Activated CD8-positive, alpha-beta memory T cell treated with anti-CD3 and anti-CD28 coated beads, Interleukin-2, amount 50 U/mL, for 1 hour (primary cell): Measurements from ENCODE around the gene TIGAR.

Experiments used
- DNase-seq: peaks from one replicate; pipeline ENCODE4 v3.0.0-alpha.2; 2020; ENCODE audit errors: extremely low read depth

TIGAR gene

DNA sequence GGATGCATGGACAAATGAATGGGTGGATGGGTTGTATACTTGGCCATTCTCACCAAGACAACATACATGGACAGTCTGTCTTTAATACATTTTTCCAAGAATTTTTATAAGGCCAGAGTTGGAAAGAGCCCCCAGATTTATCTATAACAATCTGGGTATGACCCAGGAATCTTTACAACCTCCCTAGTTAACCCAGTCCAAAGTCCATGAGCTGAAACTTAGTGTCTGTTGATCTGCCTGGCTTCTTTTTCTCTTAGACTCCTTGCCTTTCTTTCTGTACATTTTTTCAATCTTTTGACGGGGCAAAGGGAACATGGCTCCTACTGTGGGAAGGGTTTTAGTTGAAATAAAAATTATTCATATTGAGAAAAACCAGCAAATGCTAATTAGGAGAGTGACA, 57.8 kb downstream of the TIGAR start:
- DNase-seq = no peak

DNA sequence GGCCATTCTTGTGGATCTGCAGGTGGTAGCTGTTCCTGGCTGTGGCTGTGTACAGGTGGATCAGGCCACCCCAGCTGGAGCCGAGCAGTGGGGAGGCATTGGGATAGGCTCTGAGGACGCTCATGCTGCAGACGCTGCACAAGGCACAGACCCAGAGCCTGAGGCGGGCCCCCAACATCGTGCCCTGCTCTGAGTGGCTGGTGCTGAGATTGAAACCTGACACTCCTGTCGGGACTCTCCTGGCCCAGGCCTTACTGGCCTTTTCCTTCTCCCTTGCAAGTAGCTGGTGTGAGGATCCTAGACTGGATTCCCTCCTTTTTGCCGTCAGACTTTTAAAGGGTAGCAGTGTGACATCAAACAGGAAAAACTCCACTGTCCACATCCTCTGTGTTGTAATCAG, 58.4 kb downstream of the TIGAR start, which contains the start of gene FGF23:
FGF23 (minus strand) TSS at position 308 of the 400 bp plus-strand sequence; CDS start at position 178, 130 bp downstream.
- no peak for DNase-seq

DNA sequence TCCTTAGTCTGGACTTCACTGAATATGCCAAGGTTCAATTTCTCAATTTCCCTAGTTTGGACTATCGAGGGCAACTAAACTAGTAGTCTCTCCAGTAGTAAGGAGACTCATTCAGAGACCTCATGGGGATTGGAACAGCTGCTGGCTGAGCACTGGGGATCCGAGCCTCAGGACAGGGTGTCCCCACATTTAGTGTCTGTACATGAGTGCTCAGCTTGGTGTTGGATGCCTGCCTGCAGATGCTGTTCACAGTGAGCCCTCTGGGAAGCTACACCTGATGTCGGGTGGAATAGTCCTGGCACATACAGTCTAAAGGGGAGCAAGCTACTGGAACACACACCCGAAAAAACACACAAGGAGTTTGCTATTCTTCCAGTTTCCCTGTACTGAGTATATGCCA, 59.3 kb downstream of the TIGAR start:
- no peak for DNase-seq

DNA sequence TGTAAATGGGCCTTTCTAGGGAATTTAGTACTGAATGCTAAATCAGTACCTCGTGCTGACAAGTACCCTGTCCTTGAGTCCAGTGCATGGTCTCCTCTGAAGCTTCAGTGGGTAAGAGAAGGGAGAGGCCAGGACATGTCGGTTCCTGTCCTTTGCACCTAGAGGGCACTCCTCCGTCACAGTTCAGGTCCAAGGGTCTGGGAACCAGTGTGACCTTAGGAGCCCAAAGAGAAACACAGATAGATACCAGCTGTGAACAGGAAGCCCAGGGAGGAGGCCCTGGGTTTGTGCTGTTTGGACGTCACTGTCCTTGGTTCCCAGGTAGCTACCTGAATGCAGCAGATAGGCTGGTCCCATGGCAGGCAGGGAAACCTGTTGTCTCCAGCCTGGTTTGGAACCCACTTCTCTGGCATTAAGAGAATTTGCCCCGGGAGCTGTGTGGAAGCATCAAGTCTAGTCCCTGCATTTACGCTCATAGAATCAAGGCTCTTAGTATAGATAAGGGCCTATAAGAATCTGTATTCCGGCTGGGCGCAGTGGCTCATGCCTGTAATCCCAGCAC, 62.4 kb downstream of the TIGAR start:
- no peak for DNase-seq

DNA sequence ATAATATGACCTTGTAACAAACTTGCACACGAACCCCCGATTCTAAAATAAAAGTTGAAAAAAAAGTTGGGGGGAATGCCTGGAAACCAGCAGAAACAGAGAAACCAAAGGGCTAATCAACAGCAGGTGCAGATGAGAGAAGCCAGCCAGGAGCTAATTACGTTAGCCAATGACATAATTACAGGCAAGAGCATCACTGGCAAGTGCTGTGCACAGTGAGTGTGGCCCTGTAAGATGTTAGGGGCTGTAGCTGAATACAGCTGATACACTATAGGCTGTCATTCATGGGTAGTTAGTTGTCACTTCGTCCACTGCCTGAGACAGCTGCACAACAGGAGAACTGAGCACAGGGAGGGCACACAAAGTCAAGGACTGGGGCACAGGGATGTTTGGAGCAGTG, 65.8 kb downstream of the TIGAR start:
- no peak for DNase-seq

DNA sequence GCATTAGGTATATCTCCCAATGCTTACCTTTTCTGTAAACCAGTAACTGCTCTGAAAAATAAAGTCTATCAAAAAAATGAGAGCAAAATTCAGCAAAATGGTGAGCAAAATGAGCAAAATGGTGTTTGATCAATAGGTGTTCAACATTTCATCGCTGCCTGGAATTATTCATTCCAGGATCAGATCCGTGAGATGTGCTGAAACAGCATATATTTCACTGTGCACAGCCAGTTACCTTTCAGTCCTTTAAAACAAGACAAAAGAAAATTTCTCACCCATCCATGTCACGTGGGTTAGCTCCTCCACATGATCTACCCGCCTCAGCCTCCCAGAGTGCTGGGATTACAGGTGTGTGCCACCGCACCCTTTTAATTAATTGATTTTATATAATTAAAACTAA, 66.6 kb downstream of the TIGAR start:
- no peak for DNase-seq

DNA sequence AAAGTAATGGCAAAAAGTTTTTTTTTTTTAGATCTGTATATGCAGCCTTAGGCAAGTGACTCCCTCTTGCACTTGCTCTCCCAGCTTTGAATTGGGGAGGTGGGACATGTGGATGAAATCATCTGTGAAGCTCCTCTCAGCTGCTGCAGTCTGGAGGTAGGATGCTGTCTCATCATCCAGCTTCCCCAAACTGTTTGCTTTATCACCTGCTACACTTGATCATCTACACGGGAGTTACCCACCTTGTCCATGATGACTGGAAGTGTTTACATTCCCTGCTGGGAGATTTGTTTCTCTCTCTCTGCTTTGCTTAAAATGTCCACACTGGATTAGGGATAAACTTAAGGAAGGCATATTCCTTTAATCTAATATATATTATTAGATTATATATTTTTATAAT, 67.0 kb downstream of the TIGAR start:
- DNase-seq = no peak

DNA sequence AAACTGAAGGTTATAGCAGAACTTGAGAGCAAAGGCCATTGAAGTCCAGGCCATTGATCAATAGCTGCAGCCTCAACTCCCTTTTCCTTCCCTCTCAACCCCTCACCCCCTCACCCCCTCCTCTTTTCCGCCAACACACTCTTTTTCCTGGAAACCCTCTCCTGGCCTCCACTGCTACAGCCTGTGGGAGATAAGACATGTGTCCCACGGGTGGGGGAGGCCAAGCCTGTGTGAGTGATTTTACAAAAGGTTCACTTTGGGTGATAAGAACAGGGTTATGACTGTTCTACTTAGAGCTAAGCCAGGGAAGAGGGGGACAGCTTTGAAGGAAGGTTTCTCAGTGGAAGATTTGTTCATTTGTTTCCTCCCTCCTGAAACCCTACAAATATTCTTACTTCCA, 67.6 kb downstream of the TIGAR start:
- DNase-seq = no peak

DNA sequence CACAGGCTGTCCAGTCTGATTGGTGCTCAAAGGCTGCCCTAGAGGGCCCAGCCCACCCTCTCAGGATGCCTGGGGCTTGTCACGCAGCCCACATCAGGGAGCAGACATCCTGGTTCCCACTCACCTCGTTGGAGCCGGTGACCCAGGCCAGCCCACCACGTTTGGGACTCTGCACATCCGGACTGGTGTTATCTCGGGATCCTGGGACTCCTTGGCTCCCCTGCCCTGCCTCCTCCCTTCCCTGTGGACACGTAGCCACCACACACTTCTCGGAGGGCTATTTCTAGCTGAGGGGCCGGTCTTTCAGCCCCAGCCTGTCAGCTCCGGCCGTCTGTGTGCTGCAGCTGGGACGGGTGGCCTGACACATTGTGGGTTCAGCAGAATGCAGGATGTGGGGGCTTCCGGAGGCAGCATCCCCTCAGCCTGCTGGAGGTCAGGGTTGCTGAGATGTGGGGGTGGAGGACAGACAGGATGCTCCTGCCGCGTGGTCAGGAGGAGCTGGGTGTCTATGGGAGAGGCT, 71.3 kb downstream of the TIGAR start:
- DNase-seq = no peak

DNA sequence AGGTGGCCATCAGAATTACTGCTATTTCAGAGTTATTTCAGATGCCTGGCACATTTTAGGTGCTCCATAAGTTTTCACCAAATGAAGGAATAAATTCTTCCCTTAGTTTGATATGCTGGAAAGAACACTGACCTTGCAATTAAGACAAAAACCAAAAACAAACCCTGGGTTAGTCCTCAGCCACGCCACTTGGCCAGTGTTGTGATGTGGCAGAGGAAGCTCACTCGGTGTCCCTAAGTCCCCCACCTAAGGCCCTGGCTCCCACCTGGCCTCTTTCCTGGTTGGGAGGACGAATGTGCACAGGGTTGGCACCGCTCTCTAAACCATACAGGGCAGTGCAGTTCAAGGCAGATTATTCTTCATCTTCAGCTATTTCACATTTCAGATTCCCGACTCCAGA, 72.2 kb downstream of the TIGAR start:
- no peak for DNase-seq

DNA sequence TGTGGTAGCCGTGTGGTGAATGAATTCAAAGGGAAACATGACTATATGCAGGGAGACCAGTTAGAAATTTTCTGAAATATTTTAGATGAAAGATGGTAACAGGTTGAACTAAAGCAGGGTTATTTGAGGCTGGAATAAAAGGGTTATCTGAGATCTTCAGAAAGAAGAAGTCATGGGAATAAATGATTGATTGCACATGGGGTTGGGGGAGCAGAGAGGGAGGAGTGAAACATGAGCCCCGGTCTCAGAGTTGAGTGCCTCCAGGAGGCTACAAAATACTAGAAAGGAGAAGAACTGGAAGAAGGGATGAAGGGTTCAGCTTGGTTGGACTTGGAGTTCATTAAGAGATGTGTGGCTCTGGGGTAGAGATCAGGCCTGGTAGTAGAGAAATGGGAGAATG, 74.8 kb downstream of the TIGAR start:
- no peak for DNase-seq

DNA sequence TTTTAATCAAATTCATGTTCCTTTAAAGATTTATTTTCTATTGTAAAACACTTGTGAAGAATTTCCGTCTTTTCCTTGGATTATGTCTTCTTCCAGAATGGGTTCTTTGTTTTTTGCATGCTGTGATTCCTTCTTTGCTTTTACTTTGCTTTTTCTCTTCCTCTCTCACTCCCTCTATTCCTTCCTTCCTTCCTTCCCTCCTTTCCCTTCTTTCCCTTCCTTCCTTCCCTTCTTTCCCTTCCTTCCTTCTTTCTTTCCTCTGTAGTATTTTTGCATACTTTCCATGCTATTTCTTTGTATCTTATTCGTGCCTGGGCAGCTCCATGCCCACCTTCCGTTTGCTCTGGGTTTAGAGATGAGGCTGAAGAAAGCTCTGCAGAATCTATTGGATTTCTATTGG, 80.1 kb downstream of the TIGAR start:
- DNase-seq = no peak

DNA sequence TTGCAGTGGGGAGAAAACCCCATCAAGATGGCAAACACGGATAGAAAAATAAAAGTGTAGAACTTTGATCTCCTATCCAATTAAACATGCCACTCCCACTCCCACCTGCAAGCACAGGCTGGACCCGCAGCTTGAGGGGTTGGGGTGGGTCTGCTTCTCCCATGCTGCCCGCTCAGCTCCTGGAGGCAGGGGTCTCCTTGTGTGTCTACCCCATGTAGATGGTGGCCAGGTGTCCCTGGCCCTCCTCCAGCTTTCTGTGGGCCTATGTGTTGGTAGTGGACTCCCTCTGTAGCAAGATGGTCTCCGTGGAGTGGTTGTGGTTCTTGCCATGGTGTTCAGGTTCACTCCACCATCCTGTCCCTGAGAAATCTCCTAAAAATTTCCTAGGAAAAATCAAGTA, 82.0 kb downstream of the TIGAR start:
- DNase-seq = no peak
